Testis (tissue), 3 donors: ENCODE results near the gene NELFA. TPM values are rescaled to one million over a fixed set of nuclear protein-coding genes. Genes with fewer than 3 reads are reported as not detected.

Experiments
- DNase-seq: peaks from one replicate; pipeline ENCODE4 v3.0.0-alpha.2; 2019
- H3K27ac ChIP-seq, 2 donors: fragments of 200-600 bp; sonication (generic); one replicate each; pipeline ENCODE4 v1.5.1; 2019
- H3K27me3 ChIP-seq: fragments of 200-600 bp; sonication (generic); one replicate; pipeline ENCODE4 v1.5.1; 2019
- H3K36me3 ChIP-seq: fragments of 200-600 bp; sonication (generic); one replicate; pipeline ENCODE4 v1.5.1; 2017; ENCODE audit warnings: low read depth; ENCODE audit errors: missing control alignments
- H3K4me1 ChIP-seq: fragments of 200-600 bp; sonication (generic); one replicate; pipeline ENCODE4 v1.5.1; 2019
- H3K4me3 ChIP-seq, 2 donors: fragments of 200-600 bp; sonication (generic); one replicate each; pipeline ENCODE4 v1.5.1; 2017 to 2019
- H3K9me3 ChIP-seq: fragments of 200-600 bp; sonication (generic); one replicate; pipeline ENCODE4 v1.5.1; 2017
- POLR2A ChIP-seq: fragments of 450-650 bp; IDR thresholded peaks from one replicate; pipeline ENCODE4 v1.6.1; 2017; ENCODE audit warnings: antibody characterized with exemption, mild to moderate bottlenecking, moderate library complexity
- WGBS, 2 donors: methylation state at CpG; one replicate each; pipeline ENCODE4 v1.1.5; 2018; 5-methylcytosine and 5-hydroxymethylcytosine counted together
- intact Hi-C: fragments of 100-400 bp; cut with DNase I; formaldehyde crosslinking; loops from one replicate; pipeline ENCODE4 v1.15.1; 2023; ENCODE audit warnings: low total_unique reads
- polyA plus RNA-seq: library from polyadenylated mRNA; stranded (reverse); fragments of 350-450 nt; fragmentation: Illumina TruSeq; extraction: RNeasy Lipid Tissue Mini Kit (QIAGEN cat#74804); gene quantifications from one replicate; pipeline ENCODE4 v1.2.3, GENCODE V29; 2014; ENCODE audit warnings: low read depth, low replicate concordance; ENCODE audit not compliant: insufficient read depth
- total RNA-seq, 2 donors: library from RNA; depleted of rRNA; stranded (reverse); fragments of >200 nt; gene quantifications; one replicate each; pipeline ENCODE4 v1.2.3, GENCODE V29; 2016
- TF ChIP-seq, protein P1 (sequence below), 3 experiments: fragments of 450-650 bp in 2 of 3; fragments of 200-600 bp in 1 of 3; sonication (generic) in 1 of 3; IDR thresholded peaks; one replicate each; pipeline ENCODE4 v1.5.1; 2016 to 2019; ENCODE audit warnings: antibody characterized with exemption in 3 of 3, mild to moderate bottlenecking in 2 of 3, moderate library complexity in 1 of 3

Gene NELFA
- total and polyA plus RNA-seq, 3 donors from 2014 or later, result 61.0 to 77.9 (median 72.5) TPM

DNA sequence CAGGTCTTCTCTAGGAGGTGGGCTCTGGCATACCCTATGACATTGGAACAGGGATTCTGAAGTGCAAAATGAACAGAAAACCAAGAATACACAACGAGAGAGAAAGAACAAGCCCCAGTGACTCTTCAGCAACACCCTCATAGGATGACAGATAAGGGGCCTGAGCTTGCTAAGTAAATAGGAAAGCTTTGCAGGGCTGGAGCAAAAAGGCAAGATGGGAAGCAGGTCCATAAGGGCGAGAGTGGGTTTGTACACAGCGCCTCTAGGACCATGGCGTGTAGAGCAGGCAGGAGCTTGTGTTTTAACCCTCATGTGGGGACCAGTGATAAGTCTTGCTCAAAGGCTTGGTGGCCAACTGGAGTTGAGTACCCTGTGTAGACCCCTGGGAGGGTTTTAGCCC is 45.8 kb downstream of the NELFA start:
- 91 to 97% methylated on average over 4 of the region's 4 CpGs for WGBS, 2 donors
- no peaks in the 10 kb centered on the region for H3K9me3 ChIP-seq
- H3K4me1 ChIP-seq, result peaks cover 5% of the 10 kb centered on the region
- H3K27me3 ChIP-seq, result no peaks in the 10 kb centered on the region
- intact Hi-C loops, result no loop called here
- no peak overlapping the region for H3K27ac ChIP-seq
- no peak overlapping the region for H3K4me3 ChIP-seq
- H3K36me3 ChIP-seq, result no peaks in the 10 kb centered on the region
- TF ChIP-seq, protein P1, sequence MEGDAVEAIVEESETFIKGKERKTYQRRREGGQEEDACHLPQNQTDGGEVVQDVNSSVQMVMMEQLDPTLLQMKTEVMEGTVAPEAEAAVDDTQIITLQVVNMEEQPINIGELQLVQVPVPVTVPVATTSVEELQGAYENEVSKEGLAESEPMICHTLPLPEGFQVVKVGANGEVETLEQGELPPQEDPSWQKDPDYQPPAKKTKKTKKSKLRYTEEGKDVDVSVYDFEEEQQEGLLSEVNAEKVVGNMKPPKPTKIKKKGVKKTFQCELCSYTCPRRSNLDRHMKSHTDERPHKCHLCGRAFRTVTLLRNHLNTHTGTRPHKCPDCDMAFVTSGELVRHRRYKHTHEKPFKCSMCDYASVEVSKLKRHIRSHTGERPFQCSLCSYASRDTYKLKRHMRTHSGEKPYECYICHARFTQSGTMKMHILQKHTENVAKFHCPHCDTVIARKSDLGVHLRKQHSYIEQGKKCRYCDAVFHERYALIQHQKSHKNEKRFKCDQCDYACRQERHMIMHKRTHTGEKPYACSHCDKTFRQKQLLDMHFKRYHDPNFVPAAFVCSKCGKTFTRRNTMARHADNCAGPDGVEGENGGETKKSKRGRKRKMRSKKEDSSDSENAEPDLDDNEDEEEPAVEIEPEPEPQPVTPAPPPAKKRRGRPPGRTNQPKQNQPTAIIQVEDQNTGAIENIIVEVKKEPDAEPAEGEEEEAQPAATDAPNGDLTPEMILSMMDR (IDR thresholded peaks at IDR 0.05), result no peak
- TF ChIP-seq POLR2A, result no peak
- DNase-seq, result no peak

DNA sequence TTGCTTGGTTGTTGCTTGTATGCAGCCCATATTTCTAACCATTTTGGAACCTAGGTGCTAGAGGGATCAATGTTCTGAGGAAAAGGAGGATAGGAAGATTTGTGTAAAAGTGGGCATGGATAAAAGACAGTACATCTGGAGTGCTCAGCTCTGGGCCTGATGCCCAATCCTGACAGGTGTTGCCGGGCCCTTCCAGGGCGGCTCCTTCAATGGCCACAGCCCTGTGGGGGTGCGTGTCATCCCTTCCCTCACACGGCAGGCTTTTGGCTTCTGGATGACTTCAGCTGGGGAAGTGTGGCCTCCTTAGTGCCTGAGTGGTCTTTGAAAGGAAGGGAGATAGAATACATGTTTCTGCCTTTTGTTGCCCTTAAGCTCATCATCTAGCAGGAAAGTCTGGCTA is 47.2 kb downstream of the NELFA start:
- H3K36me3 ChIP-seq, result no peaks in the 10 kb centered on the region
- TF ChIP-seq, protein P1 (IDR thresholded peaks at IDR 0.05), result no peak
- TF ChIP-seq POLR2A, result no peak
- no peaks in the 10 kb centered on the region for H3K27me3 ChIP-seq
- no peaks in the 10 kb centered on the region for H3K9me3 ChIP-seq
- no peak overlapping the region for H3K4me3 ChIP-seq
- no peak for DNase-seq
- intact Hi-C loops, result no loop called here
- 65% methylated on average over 4 of the region's 4 CpGs for WGBS, 2 donors
- H3K27ac ChIP-seq, result no peak overlapping the region
- H3K4me1 ChIP-seq, result peaks cover 5% of the 10 kb centered on the region

DNA sequence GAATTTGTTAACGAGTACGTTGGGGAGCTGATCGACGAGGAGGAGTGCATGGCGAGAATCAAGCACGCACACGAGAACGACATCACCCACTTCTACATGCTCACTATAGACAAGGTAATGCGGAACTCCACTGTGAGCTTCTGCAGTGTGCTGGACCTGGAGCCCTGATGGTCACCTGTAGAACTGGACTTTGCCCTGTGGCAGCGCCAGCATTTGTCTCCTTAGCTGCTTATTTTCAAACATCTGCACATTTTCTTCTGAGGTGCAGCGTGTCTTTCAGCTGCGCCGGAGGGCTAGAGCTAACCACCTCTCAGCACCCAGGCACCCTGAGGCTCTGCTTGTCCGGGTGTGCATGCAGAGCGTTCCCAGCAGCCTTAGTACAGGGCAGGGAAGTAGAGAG is 47.7 kb downstream of the NELFA start:
- intact Hi-C loops, result no loop called here
- Histone ChIP-seq H3K4me3 (no peak overlapping the region), H3K27ac (no peak overlapping the region), H3K9me3 (no peaks in the 10 kb centered on the region), H3K4me1 (peaks cover 5% of the 10 kb centered on the region), H3K27me3 (no peaks in the 10 kb centered on the region), H3K36me3 (no peaks in the 10 kb centered on the region)
- DNase-seq, result no peak
- WGBS, 2 donors, result 85 to 86% methylated on average over 15 of the region's 15 CpGs
- TF ChIP-seq, protein P1 (IDR thresholded peaks at IDR 0.05), result no peak
- no peak for TF ChIP-seq POLR2A

DNA sequence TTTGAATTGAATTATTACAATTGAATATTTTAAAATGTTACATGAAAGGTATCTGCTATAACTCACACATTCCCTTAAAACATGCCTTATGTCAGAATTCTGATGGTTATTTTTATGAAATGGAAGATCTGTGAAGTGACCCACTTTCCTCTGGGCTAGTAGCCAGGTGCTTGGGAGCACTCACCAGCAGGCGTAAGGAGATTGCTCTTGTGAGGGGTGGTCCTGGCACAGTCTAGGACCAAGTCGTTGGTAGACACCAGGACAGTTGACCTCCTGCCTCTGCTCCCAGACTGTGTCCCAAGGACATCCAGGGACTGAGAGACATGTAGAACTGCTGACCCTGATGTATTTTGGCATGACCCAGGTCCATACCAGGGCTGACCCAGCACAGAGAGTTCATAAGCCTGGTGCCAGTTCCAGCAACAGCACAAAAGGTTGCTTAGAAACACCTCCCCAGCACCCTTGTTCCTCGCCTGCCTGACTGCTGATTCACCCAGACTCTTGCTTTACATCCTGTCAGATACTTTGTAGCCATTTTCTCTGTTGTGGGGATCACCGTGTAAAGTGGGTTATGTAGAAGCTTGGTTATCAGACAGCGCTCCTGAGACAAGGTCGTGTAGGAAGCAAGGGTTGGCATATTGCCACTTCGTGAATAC is 48.5 kb downstream of the NELFA start:
- Histone ChIP-seq H3K4me3 (no peak overlapping the region), H3K27me3 (no peaks in the 10 kb centered on the region), H3K4me1 (peaks cover 5% of the 10 kb centered on the region), H3K36me3 (no peaks in the 10 kb centered on the region), H3K27ac (peak overlapping the region in 1 of 2 donors; percentile 36), H3K9me3 (no peaks in the 10 kb centered on the region)
- TF ChIP-seq, protein P1 (IDR thresholded peaks at IDR 0.05), result no peak
- TF ChIP-seq POLR2A, result no peak
- DNase-seq, result peak; percentile 78
- WGBS, 2 donors, result 50 to 62% methylated on average over 6 to 7 of the region's 7 CpGs
- intact Hi-C loops, result no loop called here

DNA sequence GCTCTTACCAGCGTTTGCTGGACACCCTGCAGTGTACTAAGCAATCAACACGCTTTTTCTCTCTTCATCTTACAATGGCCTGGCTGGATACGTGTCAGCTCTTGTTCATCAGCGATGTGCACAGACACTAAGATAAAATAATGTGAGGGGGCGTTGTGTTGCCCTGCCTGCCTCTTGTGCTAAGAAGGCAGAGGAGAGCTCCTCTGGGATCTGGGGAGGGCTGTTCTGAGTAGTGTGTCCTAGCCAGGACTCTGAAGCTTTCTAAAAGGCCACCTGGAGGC is 49.7 kb downstream of the NELFA start:
- Histone ChIP-seq H3K36me3 (no peaks in the 10 kb centered on the region), H3K4me1 (peaks cover 5% of the 10 kb centered on the region), H3K27ac (no peak overlapping the region), H3K4me3 (no peak overlapping the region), H3K9me3 (no peaks in the 10 kb centered on the region), H3K27me3 (no peaks in the 10 kb centered on the region)
- no peak for DNase-seq
- 57 to 76% methylated on average over 5 of the region's 5 CpGs for WGBS, 2 donors
- intact Hi-C loops, result no loop called here
- TF ChIP-seq, protein P1 (IDR thresholded peaks at IDR 0.05), result no peak
- TF ChIP-seq POLR2A, result no peak
